ENCODE results near the gene SLC25A14. TPM values are rescaled to one million over a fixed set of nuclear protein-coding genes. Genes with fewer than 3 reads are reported as not detected.

Gene SLC25A14
- total RNA-seq, 4 donors from 2014 or later, result 4.4 to 7.5 (median 5.8) TPM

DNA sequence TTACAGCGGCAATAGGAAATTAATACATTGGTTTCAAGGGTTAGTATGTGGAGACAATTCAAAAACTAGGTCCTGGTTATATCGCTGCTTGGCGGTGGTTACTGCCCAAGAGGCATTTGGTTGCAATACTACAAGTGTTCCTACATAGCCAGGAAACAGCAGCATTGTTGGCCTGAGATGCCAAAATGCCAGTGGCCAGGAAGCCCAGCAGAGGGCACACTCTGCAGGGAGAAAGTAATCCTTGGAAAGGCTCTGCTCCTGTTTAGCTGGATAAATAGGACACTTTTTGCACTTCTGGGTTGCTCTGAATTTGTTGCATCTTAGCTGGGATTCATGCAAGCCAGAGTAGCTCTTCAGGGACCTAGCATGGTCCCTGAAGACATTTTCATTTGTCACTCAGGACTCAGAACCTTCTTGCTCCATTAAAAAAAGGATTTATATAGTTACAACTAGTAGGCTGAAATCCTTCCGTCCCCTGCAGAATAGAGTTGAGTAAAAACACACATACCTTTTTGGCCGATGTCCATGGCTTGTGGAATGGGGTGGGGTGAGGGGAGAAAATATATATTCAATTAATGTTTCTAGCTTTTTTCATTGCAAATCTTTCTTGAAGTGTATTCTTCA is 53.8 kb downstream of the SLC25A14 start:
- TF ChIP-seq, protein P1, sequence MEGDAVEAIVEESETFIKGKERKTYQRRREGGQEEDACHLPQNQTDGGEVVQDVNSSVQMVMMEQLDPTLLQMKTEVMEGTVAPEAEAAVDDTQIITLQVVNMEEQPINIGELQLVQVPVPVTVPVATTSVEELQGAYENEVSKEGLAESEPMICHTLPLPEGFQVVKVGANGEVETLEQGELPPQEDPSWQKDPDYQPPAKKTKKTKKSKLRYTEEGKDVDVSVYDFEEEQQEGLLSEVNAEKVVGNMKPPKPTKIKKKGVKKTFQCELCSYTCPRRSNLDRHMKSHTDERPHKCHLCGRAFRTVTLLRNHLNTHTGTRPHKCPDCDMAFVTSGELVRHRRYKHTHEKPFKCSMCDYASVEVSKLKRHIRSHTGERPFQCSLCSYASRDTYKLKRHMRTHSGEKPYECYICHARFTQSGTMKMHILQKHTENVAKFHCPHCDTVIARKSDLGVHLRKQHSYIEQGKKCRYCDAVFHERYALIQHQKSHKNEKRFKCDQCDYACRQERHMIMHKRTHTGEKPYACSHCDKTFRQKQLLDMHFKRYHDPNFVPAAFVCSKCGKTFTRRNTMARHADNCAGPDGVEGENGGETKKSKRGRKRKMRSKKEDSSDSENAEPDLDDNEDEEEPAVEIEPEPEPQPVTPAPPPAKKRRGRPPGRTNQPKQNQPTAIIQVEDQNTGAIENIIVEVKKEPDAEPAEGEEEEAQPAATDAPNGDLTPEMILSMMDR (IDR thresholded peaks at IDR 0.05; ENCODE audit: low read depth), result no peak

DNA sequence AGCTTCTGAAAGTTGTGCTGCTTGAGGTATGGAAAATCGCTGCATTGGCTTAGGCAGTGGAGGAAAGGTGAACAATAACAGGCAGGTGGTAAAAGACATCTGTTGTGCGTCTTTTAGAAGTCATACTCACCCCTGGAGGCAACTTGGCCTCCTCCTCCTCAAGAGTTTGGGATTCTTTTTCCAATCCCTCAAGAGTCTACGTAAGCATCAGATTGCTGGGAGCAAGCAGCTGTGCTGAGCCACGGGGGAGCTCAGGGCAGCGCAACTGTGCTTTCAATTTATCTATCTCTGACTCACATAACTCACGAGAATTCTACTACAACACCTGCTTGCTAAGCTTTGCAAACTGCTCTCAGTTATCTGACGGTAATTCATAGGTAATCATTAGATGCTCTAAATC is 55.6 kb downstream of the SLC25A14 start:
- TF ChIP-seq, protein P1 (IDR thresholded peaks at IDR 0.05; ENCODE audit: low read depth), result no peak

DNA sequence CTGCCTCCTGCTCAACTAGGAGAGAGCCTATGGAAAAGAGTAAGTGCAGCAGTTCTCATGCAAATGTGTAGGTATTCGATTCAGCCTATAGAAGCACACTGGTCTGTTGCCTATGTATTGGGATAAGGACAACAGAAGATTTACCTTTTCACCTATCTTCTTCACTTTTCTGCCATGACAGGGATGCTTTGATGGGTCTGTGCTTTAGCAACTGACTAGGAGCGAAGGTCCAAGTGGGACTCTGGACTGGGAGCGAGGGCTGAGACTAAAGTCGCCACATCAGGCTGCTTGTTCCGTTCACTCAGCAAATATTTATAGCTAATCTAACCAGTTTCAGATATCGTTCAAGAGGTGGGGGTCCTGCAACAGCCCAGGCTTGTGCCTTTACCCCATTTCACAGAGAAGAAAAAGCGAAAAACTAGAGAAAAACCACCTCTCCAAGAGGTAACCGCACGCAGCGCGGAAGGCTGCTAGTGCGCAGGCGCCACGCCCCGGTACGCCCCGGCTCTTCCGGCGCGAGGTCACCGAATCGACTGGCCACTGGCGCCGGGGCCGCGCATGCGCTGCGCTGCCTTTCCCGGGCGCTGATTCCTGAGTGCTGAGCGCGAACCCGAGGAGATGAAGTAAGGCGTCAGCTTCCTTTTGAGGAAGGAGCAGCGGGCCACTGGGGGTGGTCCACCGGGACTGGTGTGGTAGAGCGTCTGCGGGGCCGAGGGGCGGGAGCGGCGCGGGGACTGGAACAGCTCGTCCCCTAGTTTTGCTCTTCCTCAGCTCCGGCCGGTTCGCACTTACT is 61.9 kb downstream of the SLC25A14 start, which contains the start of gene RBMX2:
RBMX2 (plus strand) TSS at position 573 of the 793 bp plus-strand sequence; CDS start at position 619, 46 bp downstream.
- TF ChIP-seq, protein P1 (IDR thresholded peaks at IDR 0.05; ENCODE audit: low read depth), result no peak

DNA sequence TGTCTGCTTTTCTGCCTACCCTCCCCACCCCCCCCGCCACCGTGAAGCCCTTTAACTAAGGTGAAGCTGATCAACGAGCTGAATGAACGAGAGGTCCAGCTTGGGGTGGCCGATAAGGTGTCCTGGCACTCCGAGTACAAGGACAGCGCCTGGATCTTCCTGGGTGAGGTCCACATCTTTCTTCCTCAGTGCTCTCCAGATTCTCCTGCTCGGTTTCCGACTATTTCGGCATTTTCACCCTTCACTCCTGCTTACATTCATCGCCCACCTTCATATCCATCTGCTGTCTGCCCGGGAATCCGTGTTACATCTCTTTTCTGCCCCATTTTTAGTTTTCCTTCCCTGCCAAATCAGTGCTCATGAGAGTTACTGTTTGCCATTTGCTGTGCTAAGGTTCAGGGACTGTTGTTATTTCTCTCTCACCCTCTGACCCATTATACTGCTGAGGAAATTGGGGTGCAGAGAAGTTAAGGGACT is 62.5 kb downstream of the SLC25A14 start:
- TF ChIP-seq, protein P1 (IDR thresholded peaks at IDR 0.05; ENCODE audit: low read depth), result no peak

DNA sequence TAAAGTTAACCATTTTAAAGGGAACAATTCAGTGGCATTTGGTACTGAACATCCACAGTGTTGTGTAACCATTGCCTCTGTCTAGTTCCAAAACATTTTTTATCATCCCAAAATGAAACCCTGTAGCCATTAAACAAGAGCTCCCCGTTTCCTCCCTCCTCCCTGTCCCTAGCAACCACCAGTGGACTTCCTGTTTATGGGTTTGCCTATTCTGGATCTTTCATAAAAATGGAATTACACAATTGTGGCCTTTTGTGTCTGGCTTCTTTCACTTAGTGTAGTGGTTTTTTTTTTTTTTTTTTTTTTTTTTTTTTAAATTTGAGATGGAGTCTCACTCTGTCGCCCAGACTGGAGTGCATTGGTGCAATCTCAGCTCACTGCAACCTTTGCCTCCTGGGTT is 73.7 kb downstream of the SLC25A14 start:
- TF ChIP-seq, protein P1 (IDR thresholded peaks at IDR 0.05; ENCODE audit: low read depth), result no peak

DNA sequence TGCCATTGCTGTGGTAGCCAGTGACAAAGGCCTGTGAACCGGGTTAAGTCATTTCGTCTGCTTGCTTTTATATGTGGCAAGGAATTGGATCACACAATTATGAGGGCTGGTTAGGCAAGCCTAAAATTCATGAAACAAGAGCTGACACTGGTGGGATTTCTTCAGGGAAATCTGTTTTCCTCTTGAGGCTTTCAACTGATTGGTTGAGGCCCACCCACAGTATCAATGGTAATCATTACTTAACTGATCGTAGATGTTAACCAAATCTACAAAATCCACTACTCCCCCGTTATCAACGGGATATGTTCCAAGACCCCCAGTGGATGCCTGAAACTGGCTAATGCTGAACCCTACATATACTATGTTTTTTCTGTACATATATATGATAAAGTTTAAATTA is 75.1 kb downstream of the SLC25A14 start:
- TF ChIP-seq, protein P1 (IDR thresholded peaks at IDR 0.05; ENCODE audit: low read depth), result no peak

DNA sequence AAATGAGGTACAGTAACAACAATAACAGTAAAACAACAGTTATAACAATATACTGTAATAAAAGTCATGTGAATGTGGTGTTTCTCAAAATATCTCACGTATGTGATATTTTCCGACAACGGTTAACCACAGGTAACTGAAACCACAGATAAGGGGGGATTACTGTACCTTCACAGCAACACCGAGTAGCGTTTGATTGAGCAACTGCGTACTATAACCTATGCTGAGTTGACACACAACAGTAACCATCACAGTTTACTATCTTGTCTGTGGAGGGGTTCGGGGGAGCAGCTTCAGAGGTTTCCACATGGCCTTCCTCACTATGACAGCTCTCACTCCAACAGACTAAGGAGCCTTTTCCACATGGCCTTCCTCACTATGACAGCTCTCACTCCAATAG is 75.5 kb downstream of the SLC25A14 start:
- TF ChIP-seq, protein P1 (IDR thresholded peaks at IDR 0.05; ENCODE audit: low read depth), result no peak
